PFSK-1 (cell line): Measurements from ENCODE around the gene ZNF621.
A peak's percentile ranks its signal among the peaks of the same experiment; 100 is the strongest.

ENCODE experiments used
- FOXP2 ChIP-seq: optimal IDR thresholded peaks from 2 replicates; pipeline ENCODE3; 2011; ENCODE audit warnings: borderline replicate concordance, control low read depth, inconsistent platforms; ENCODE audit not compliant: insufficient read depth; ENCODE audit errors: extremely low read length, extremely low read depth
- POLR2AphosphoS5 ChIP-seq: IDR thresholded peaks from 2 replicates; pipeline ENCODE4 v1.6.1; 2012; ENCODE audit warnings: low read depth, mild to moderate bottlenecking, control low read depth, low read length, moderate library complexity
- SIN3A ChIP-seq: IDR thresholded peaks from 2 replicates; pipeline ENCODE4 v1.6.1; 2012; ENCODE audit warnings: mild to moderate bottlenecking, low read length, moderate library complexity, borderline replicate concordance; ENCODE audit not compliant: insufficient read depth
- TAF1 ChIP-seq: IDR thresholded peaks from 2 replicates; pipeline ENCODE4 v1.6.1; 2012; ENCODE audit warnings: low read length, control low read depth, borderline replicate concordance; ENCODE audit not compliant: insufficient read depth
- TF ChIP-seq, protein P1 (sequence below), 2 experiments: IDR thresholded peaks; 2 replicates each; pipeline versions ENCODE4 v1.6.1 to v1.8.0; 2011 to 2012; ENCODE audit warnings: low read depth in 2 of 2, low read length in 2 of 2, control low read depth in 1 of 2, inconsistent platforms in 1 of 2, mild to moderate bottlenecking in 1 of 2, moderate library complexity in 1 of 2; ENCODE audit not compliant: insufficient read depth in 1 of 2

DNA sequence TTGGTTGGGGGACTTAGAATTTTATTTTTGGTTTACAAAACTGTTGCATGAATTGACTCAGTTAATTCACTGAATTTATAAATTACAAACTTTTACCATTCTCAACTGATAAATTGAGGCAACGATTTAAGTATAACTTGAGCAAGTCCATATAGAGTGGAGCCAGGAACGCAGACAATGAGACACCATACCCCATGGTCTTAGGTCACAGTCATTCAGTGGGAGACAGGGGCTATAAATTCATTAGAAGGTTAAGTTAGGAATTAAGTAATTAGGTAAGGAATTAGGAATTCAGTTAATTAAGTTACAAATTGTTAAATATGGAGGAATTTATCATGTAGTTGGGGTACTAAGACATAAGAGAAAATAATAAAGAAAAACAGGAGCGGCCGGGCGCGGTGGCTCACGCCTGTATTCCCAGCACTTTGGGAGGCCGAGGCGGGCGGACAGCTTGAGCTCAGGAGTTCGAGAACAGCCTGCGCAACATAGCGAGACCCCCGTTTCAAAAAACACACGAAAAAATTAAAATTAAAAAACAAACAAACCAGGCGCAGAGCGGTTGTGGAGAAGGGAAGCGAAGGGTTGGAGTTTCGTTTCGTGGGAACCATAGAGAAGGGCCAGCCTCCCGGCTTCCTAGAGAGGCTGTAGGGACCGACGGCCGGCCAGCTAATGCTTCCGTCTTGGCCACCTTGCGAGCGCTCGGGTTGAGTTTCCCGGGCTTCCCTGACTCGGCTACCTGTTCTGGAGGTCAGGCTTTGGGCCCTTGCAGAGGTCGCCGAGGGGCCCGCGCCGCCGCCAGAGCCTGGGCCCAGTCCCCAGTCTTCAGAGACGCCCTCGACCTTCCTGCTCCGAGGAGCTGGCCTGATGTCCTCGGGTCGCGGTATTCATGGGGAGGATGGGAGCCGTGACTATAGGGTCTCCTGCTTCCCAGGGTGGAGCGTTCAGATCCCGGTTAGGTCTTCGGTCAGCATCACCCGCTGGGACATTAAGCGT lies 48.0 kb upstream of the ZNF621 start, which contains the start of gene ZNF619:
- TF ChIP-seq TAF1 = 0 out of 2 replicates have a peak, but pooled peaks have one; percentile 56
- peak; percentile 73 for TF ChIP-seq POLR2AphosphoS5
- no peak for TF ChIP-seq SIN3A
- TF ChIP-seq, protein P1, sequence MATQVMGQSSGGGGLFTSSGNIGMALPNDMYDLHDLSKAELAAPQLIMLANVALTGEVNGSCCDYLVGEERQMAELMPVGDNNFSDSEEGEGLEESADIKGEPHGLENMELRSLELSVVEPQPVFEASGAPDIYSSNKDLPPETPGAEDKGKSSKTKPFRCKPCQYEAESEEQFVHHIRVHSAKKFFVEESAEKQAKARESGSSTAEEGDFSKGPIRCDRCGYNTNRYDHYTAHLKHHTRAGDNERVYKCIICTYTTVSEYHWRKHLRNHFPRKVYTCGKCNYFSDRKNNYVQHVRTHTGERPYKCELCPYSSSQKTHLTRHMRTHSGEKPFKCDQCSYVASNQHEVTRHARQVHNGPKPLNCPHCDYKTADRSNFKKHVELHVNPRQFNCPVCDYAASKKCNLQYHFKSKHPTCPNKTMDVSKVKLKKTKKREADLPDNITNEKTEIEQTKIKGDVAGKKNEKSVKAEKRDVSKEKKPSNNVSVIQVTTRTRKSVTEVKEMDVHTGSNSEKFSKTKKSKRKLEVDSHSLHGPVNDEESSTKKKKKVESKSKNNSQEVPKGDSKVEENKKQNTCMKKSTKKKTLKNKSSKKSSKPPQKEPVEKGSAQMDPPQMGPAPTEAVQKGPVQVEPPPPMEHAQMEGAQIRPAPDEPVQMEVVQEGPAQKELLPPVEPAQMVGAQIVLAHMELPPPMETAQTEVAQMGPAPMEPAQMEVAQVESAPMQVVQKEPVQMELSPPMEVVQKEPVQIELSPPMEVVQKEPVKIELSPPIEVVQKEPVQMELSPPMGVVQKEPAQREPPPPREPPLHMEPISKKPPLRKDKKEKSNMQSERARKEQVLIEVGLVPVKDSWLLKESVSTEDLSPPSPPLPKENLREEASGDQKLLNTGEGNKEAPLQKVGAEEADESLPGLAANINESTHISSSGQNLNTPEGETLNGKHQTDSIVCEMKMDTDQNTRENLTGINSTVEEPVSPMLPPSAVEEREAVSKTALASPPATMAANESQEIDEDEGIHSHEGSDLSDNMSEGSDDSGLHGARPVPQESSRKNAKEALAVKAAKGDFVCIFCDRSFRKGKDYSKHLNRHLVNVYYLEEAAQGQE (IDR thresholded peaks at IDR 0.05; ENCODE audit: insufficient read depth in 1 of 2, low read depth in 2 of 2, low read length in 2 of 2) = no peak
- no peak for TF ChIP-seq FOXP2
